ELF-1 (cell line): ENCODE results near the gene WDR83.
"Not testable (repeated sequence)": the region's sequence is repeated elsewhere in the genome, so short reads cannot be mapped to it uniquely, and the experiment has no call there.

ENCODE experiments used
- DNase-seq: peaks from one replicate; pipeline ENCODE4 v3.0.0-alpha.2; 2016; ENCODE audit warnings: low read depth, low spot score

The WDR83 gene

DNA sequence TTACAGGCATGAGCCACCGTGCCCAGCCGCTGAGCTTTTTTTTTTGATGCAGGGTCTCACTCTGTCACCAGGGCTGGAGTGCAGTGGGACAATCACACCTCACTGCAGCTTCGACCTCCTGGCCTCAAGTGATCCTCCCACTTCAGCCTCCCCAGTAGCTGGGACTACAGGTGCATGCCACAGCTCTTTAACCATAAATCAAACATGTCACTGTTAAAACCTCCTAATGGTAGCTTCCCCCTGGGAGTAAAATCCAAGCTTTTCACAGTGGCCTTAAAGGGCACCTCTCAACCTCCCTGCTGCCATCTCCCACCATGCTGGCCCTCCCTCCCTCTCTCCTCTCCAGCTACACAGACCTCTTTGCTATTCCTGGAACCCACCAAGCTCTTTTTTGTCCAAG, 19.2 kb downstream of the WDR83 start:
- no peak for DNase-seq

- no peak for DNase-seq
These were observed 21.0 kb downstream of the WDR83 start, which contains the start of gene GNG14 for GRCh38 chr19:12687496-12688196. Gene GNG14 (plus strand): TSS chr19:12687998. CDS start chr19:12688049, 51 bp downstream.

- no peak for DNase-seq
These were observed 22.4 kb downstream of the WDR83 start for GRCh38 chr19:12689012-12689411.

GRCh38 chr19:12689581-12690216, 23.1 kb downstream of the WDR83 start:
- DNase-seq = no peak

GRCh38 chr19:12692960-12693359, 26.4 kb downstream of the WDR83 start:
- DNase-seq = no peak

GRCh38 chr19:12694641-12695040, 28.0 kb downstream of the WDR83 start:
- no peak for DNase-seq

GRCh38 chr19:12695096-12695495, 28.5 kb downstream of the WDR83 start:
- DNase-seq = no peak

DNA sequence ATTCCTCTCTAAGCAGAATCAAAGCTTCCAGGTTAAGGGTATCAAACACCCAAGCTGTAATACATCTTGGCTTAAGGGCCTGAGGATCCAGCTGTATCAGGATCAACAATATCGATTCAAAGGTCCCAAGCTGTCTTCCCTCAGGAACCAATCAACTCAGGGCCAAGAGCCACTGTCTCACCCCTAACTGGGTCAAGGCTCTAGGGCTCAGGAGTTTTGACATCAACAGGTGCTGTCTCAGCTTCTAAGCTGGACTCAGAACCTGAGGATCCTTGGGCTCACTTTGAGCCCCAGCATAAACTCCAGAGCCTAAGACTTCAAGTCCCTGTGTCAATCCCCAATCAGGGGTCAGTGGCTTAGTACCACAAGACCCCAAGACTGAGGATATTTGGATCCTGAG, 28.9 kb downstream of the WDR83 start:
- DNase-seq = no peak

- DNase-seq = no peak
These were observed 29.4 kb downstream of the WDR83 start for GRCh38 chr19:12695997-12696365.

DNA sequence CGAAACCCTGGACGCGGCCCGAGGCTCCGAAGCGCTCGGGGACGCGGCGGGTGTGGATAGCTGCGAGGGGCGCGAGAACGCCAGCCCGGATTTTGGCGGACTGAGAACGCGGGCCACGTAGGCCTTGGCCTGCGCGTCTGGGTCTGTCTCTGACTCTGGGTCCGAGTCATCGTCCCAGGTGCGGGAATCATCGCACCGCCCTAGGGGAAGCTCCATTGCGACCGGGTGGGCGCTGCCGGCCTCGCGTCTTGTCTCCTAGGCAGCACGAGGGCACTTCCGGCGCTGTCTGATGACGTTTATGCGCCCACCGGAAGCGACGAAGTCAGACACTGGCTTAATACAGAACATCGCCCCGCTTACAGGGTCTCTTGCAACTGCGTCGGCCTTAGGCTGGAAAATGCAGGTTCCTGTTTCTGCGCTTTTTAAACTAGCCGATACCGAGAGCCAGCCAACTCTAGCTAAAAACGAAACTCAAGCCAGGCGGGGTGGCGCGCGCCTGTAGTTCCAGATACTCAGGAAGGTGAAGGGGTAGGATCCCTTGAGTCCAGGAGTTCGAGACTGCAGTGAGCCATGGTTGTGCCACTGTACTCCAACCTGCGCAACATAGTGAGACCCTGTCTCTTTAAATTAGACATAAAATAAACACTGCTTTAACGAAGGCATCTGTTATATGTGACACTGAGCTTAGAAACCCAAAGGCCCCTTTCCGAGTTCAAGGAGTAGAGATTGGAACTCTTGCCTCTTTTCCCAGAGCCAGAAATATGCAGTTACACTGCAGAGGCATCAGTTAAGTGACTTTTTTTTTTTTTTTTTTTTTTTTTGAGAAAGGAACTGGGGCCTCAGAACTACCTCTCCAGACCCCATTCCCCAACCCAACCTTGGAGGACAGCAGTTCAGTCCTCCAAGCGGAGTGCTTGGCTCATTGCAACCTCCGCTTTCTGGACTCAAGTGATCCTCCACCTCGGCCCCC, 30.0 kb downstream of the WDR83 start, which contains the start of gene FBXW9:
FBXW9 (minus strand) TSS at position 266 of the 970 bp plus-strand sequence; CDS start at position 216, 50 bp downstream.
- DNase-seq = peak; percentile 98

- DNase-seq = not testable (repeated sequence)
These were observed 30.8 kb downstream of the WDR83 start for GRCh38 chr19:12697425-12697824.

- DNase-seq = no peak
These were observed 31.5 kb downstream of the WDR83 start for GRCh38 chr19:12698138-12698537.

DNA sequence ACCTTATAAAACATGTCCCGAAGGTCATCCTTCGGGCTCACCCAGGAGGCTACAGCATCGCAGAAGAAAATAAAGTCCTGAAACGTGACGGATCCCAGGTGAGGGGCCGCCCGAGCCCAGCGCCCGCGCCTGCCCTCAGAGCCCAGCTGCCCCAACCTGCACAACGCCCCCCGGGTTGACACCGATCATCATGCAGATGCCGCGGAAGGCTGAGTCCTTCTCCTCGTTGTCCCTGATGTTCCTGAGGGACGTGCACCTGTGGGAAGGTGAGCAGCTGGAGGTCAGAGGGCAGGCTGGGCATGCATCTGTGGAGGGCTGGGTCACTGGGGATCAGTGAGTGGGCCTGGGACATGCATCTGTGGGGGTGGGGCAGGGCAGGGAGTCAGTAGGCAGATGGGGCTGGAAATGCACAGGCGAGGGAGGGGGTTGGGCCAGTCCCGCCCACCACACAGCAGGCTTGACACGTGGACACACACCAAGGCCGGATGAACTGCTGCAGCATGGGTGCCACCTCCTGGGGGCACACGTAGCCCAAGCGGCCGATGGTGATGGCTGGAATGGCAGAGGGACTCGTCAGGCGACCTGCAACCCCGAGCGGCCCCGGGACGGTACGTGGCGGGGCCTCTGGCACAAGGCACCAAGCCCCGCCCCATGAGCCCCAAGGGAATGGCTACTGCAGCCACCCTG, 35.1 kb downstream of the WDR83 start:
- DNase-seq = no peak

GRCh38 chr19:12703046-12703445, 36.4 kb downstream of the WDR83 start:
- DNase-seq = peak; percentile 97

DNA sequence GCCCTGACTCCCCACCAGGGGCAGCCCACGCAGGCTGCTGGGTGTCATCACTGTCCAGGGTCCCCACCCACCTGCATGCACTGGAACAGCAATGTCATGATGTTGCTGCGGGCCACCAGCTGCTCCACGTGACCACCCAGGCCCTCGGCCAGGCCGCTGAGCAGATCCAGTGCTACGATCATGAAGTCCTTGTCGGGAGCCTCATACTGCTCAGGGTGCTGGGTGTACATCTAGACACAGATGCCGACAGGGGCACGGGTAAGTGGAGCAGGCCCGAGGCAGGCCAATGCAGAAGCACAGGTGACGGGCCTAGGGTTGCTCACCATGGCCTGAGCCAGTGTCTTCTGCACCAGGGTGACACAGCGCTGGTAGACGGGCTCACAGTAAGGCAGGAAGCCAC, 38.6 kb downstream of the WDR83 start:
- no peak for DNase-seq

GRCh38 chr19:12705654-12706331, 39.2 kb downstream of the WDR83 start:
- no peak for DNase-seq

- no peak for DNase-seq
These were observed 39.7 kb downstream of the WDR83 start for GRCh38 chr19:12706332-12706718.

DNA sequence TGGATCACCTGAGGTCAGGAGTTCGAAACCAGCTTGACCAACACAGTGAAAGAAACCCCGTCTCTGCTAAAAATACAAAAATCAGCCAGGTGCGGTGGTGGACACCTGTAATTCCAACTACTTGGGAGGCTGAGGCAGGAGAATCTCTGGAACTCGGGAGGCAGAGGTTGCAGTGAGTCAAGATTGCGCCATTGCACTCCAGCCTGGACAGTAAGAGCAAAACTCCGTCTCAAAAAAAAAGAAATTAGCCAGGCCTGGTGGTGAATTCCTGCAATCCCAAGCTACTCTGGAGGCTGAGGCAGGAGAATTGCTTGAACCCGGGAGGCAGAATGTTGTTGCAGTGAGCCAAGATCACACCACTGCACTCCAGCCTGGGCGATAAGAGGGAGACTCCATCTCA, 42.0 kb downstream of the WDR83 start:
- DNase-seq = no peak

DNA sequence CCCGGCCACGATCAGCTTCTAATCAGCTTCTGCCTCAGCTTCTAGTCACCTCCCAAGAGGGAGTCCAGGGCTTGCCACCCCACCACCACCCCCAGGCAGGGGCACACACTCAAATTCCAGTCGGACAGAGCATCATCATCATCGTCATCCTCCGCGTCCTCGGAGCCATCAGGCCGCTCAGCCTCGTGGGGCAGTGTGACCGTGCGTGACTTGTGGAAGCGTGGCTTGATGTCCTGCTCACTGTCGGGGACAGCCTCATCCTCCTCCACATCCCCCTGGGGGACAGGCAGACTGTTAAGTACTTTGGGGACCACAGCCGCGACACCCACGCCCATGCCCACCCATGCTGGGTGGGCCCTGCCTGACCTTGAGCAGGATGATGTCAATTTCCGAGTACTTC, 44.6 kb downstream of the WDR83 start:
- DNase-seq = no peak

DNA sequence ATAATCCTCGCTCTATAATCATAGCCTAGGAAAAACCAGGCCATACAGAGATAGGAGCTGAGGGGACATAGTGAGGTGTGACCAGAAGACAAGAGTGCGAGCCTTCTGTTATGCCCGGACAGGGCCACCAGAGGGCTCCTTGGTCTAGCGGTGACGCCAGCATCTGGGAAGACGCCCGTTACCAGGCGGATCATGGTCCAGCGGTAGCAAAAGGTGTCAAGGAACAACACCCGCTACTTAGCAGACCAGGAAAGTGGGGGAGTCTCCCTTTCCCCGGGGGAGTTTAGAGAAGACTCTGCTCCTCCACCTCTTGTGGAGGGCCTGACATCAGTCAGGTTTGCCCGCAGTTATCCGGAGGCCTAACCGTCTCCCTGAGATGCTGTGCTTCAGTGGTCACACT, 45.5 kb downstream of the WDR83 start:
- not testable (repeated sequence) for DNase-seq

DNA sequence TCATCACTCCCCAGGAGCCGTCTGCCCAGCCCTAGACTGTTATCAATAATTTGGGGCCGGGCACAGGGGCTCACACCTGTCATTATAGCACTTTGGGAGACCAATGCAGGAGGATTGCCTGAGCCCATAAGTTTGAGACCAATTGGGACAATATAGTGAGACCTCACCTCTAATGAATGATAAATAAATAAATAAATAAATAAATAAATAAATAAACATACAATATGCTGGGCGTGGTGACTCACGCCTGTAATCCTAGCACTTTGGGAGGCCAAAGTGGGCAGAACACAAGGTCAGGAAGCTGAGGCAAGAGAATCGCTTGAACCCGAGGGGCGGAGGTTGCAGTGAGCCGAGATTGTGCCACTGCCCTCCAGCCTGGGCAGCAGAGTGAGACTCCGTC, 46.7 kb downstream of the WDR83 start:
- not testable (repeated sequence) for DNase-seq
